MM.1S (cell line): ENCODE measurements around the gene ZNF568.

Experiments
- DNase-seq: peaks from one replicate; pipeline ENCODE4 v3.0.0-alpha.2; 2015
- H2AFZ ChIP-seq: fragments of 300-600 bp; sonication (generic); 2 replicates; pipeline ENCODE4 v1.6.0; 2016; ENCODE audit warnings: antibody characterized with exemption, low read length
- H3F3A ChIP-seq: fragments of 300-600 bp; sonication (generic); 2 replicates; pipeline ENCODE4 v1.6.1; 2016; ENCODE audit warnings: mild to moderate bottlenecking, antibody characterized with exemption, low read length, moderate library complexity, mixed read lengths; ENCODE audit not compliant: insufficient read depth
- H3K27ac ChIP-seq: fragments of 300-600 bp; sonication (generic); 2 replicates; pipeline ENCODE4 v1.5.1; 2016; ENCODE audit warnings: mild to moderate bottlenecking, low read length
- H3K27me3 ChIP-seq: fragments of 300-600 bp; sonication (generic); replicated peaks from 2 replicates; pipeline ENCODE4 v1.6.0; 2016; ENCODE audit warnings: low read length; ENCODE audit not compliant: insufficient read depth
- H3K36me3 ChIP-seq: fragments of 300-600 bp; sonication (generic); replicated peaks from 2 replicates; pipeline ENCODE4 v1.6.1; 2016; ENCODE audit warnings: mild to moderate bottlenecking, low read length, mixed read lengths; ENCODE audit not compliant: insufficient read depth
- H3K4me1 ChIP-seq: fragments of 300-600 bp; sonication (generic); 2 replicates; pipeline ENCODE4 v1.6.1; 2016; ENCODE audit warnings: low read length, mixed read lengths
- H3K4me2 ChIP-seq: fragments of 300-600 bp; sonication (generic); 2 replicates; pipeline ENCODE4 v1.6.0; 2016; ENCODE audit warnings: low read depth, low read length
- H3K4me3 ChIP-seq: fragments of 300-600 bp; sonication (generic); 2 replicates; pipeline ENCODE4 v1.5.1; 2016; ENCODE audit warnings: low read length, mixed read lengths
- H3K79me2 ChIP-seq: fragments of 300-600 bp; sonication (generic); 2 replicates; pipeline ENCODE4 v1.6.1; 2016; ENCODE audit warnings: mixed run types, low read length, mixed read lengths
- H3K9ac ChIP-seq: fragments of 300-600 bp; sonication (generic); 2 replicates; pipeline ENCODE4 v1.6.1; 2016; ENCODE audit warnings: low read length, mixed read lengths
- H3K9me2 ChIP-seq: fragments of 300-600 bp; sonication (generic); replicated peaks from 2 replicates; pipeline ENCODE4 v1.6.1; 2016; ENCODE audit warnings: mild to moderate bottlenecking, low read length, mixed read lengths; ENCODE audit not compliant: insufficient read depth
- H3K9me3 ChIP-seq: fragments of 300-600 bp; sonication (generic); replicated peaks from 2 replicates; pipeline ENCODE4 v1.6.1; 2016; ENCODE audit warnings: mild to moderate bottlenecking, low read length, mixed read lengths; ENCODE audit not compliant: insufficient read depth
- H4K20me1 ChIP-seq: fragments of 300-600 bp; sonication (generic); 2 replicates; pipeline ENCODE4 v1.6.1; 2016; ENCODE audit warnings: mild to moderate bottlenecking, low read length, moderate library complexity, mixed read lengths; ENCODE audit not compliant: insufficient read depth
- CTCF ChIP-seq: fragments of 300-600 bp; sonication (generic); IDR thresholded peaks from 2 replicates; pipeline ENCODE4 v1.5.1; 2016; ENCODE audit warnings: antibody characterized with exemption, low read length, mixed read lengths
- EZH2 ChIP-seq: fragments of 300-600 bp; sonication (generic); optimal IDR thresholded peaks from 2 replicates; pipeline ENCODE3; 2017; ENCODE audit warnings: low read depth, mild to moderate bottlenecking, antibody characterized with exemption, low read length, mixed read lengths
- EZH2phosphoT487 ChIP-seq: fragments of 300-600 bp; sonication (generic); IDR thresholded peaks from 2 replicates; pipeline ENCODE4 v1.6.1; 2018; ENCODE audit warnings: antibody characterized with exemption, low read length

The ZNF568 gene

DNA sequence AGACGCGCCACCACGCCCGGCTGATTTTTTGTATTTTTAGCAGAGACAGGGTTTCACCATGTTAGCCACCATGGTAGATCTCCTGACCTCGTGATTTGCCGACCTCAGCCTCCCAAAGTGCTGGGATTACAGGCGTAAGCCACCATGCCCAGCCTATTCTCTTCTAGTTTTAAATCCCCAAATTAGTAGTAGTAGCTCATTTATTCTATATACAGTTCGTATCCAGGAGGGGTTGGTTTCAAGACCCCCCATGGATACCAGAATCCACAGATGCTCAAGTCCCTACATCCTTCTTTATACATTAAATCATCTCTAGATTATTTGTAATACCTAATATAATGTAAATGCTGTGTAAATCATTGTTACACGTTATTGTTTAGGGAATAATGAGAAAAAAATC, 2.0 kb downstream of the ZNF568 start:
- H3K4me1 ChIP-seq: no peaks in the 10 kb centered on the region
- no peak overlapping the region for H3K4me2 ChIP-seq
- H3K9me3 ChIP-seq: no peaks in the 10 kb centered on the region
- no peaks in the 10 kb centered on the region for H4K20me1 ChIP-seq
- TF ChIP-seq EZH2phosphoT487 (no peak), EZH2 (no peak), CTCF (no peak)
- no peaks in the 10 kb centered on the region for H3K79me2 ChIP-seq
- no peak overlapping the region for H2AFZ ChIP-seq
- H3K36me3 ChIP-seq: no peaks in the 10 kb centered on the region
- no peak for DNase-seq
- H3K27me3 ChIP-seq: no peaks in the 10 kb centered on the region
- no peak overlapping the region for H3K27ac ChIP-seq
- no peaks in the 10 kb centered on the region for H3K9me2 ChIP-seq
- H3K4me3 ChIP-seq: no peak overlapping the region
- H3K9ac ChIP-seq: no peak overlapping the region
- no peaks in the 10 kb centered on the region for H3F3A ChIP-seq

DNA sequence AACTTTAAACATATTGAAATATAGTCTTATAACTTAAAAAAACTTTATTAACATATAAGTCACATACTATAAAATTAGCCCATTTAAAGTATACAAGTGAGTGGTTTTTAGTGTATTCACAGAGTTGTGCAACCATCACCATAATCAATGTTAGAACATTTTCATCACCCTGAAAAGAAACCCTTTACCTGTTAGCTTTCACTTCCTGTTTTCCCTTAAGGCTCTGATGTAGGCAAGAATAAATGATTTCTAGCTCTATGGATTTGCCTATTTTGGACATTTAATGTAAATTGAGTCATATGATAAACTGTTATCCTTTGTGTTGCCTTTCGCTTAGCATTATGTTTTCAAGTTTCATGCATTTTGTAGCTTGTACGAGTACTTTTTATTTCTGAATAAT, 15.6 kb downstream of the ZNF568 start:
- no peak overlapping the region for H3K9ac ChIP-seq
- H2AFZ ChIP-seq: no peak overlapping the region
- H3K4me2 ChIP-seq: no peak overlapping the region
- H4K20me1 ChIP-seq: no peaks in the 10 kb centered on the region
- H3K9me3 ChIP-seq: no peaks in the 10 kb centered on the region
- no peaks in the 10 kb centered on the region for H3K79me2 ChIP-seq
- TF ChIP-seq EZH2: no peak
- no peak for TF ChIP-seq CTCF
- TF ChIP-seq EZH2phosphoT487: no peak
- H3K27ac ChIP-seq: no peak overlapping the region
- DNase-seq: no peak
- no peaks in the 10 kb centered on the region for H3K36me3 ChIP-seq
- H3K4me1 ChIP-seq: no peaks in the 10 kb centered on the region
- no peaks in the 10 kb centered on the region for H3K9me2 ChIP-seq
- no peak overlapping the region for H3K4me3 ChIP-seq
- no peaks in the 10 kb centered on the region for H3K27me3 ChIP-seq
- H3F3A ChIP-seq: no peaks in the 10 kb centered on the region

GRCh38 chr19:36939153-36939552, 23.0 kb downstream of the ZNF568 start:
- Histone ChIP-seq H2AFZ (no peak overlapping the region), H3K9me2 (no peaks in the 10 kb centered on the region), H4K20me1 (no peaks in the 10 kb centered on the region), H3K36me3 (no peaks in the 10 kb centered on the region), H3K4me3 (no peak overlapping the region), H3K27me3 (no peaks in the 10 kb centered on the region), H3K4me2 (no peak overlapping the region), H3K4me1 (no peaks in the 10 kb centered on the region), H3F3A (no peaks in the 10 kb centered on the region), H3K79me2 (no peaks in the 10 kb centered on the region), H3K9me3 (no peaks in the 10 kb centered on the region), H3K9ac (no peak overlapping the region), H3K27ac (no peak overlapping the region)
- TF ChIP-seq EZH2: no peak
- TF ChIP-seq CTCF: no peak
- no peak for TF ChIP-seq EZH2phosphoT487
- no peak for DNase-seq
